GM23338 (cell line): Measurements from ENCODE around the gene ADCY6. TPM values are rescaled to one million over a fixed set of nuclear protein-coding genes. Genes with fewer than 3 reads are reported as not detected.

Experiments
- ATAC-seq: fragments of 200-7000 bp; cut with Tn5 transposase; 3 replicates; pipeline ENCODE4 v1.9.1; 2020
- DNase-seq: peaks from one replicate; pipeline ENCODE4 v3.0.0-alpha.2; 2015; ENCODE audit warnings: low spot score
- H2AFZ ChIP-seq: fragments of 200-600 bp; sonication (generic); 2 replicates; pipeline ENCODE4 v1.8.0; 2016; ENCODE audit warnings: antibody characterized with exemption, mild to moderate bottlenecking, moderate library complexity
- H3F3A ChIP-seq: fragments of 200-600 bp; sonication (generic); replicated peaks from 2 replicates; pipeline ENCODE4 v1.8.0; 2017; ENCODE audit warnings: antibody characterized with exemption, mixed run types, low read depth
- H3K27ac ChIP-seq: fragments of 200-600 bp; sonication (generic); 2 replicates; pipeline ENCODE4 v1.6.1; 2016; ENCODE audit warnings: low read depth
- H3K27me3 ChIP-seq: fragments of 200-600 bp; sonication (generic); 2 replicates; pipeline ENCODE4 v1.8.0; 2016; ENCODE audit warnings: mild to moderate bottlenecking, mixed run types, moderate library complexity; ENCODE audit not compliant: insufficient read depth
- H3K36me3 ChIP-seq: fragments of 200-600 bp; sonication (generic); 2 replicates; pipeline ENCODE4 v1.8.0; 2016; ENCODE audit warnings: mild to moderate bottlenecking; ENCODE audit not compliant: insufficient read depth
- H3K4me1 ChIP-seq: fragments of 200-600 bp; sonication (generic); 2 replicates; pipeline ENCODE4 v1.8.0; 2016; ENCODE audit warnings: mild to moderate bottlenecking, moderate library complexity; ENCODE audit not compliant: insufficient read depth
- H3K4me2 ChIP-seq: fragments of 200-600 bp; sonication (generic); 2 replicates; pipeline ENCODE4 v1.7.1; 2017; ENCODE audit warnings: mixed run types
- H3K4me3 ChIP-seq: fragments of 200-600 bp; sonication (generic); 2 replicates; pipeline ENCODE4 v1.6.1; 2016; ENCODE audit warnings: mixed run types
- H3K79me2 ChIP-seq: fragments of 200-600 bp; sonication (generic); replicated peaks from 2 replicates; pipeline ENCODE4 v1.8.0; 2017; ENCODE audit warnings: mild to moderate bottlenecking; ENCODE audit not compliant: insufficient read depth
- H3K9me2 ChIP-seq: fragments of 200-600 bp; sonication (generic); 2 replicates; pipeline ENCODE4 v1.8.0; 2017; ENCODE audit not compliant: insufficient read depth
- H4K20me1 ChIP-seq: fragments of 200-600 bp; sonication (generic); replicated peaks from 2 replicates; pipeline ENCODE4 v1.8.0; 2017; ENCODE audit warnings: mild to moderate bottlenecking; ENCODE audit not compliant: insufficient read depth
- H3K27ac Mint-ChIP-seq: 2 replicates; pipeline ENCODE4 v1.8.0; 2020; ENCODE audit warnings: inconsistent platforms, mild to moderate bottlenecking, moderate library complexity, mixed read lengths
- H3K27me3 Mint-ChIP-seq: 3 replicates; pipeline ENCODE4 v1.8.0; 2022; ENCODE audit warnings: low read depth, mild to moderate bottlenecking, moderate library complexity, mixed read lengths, inconsistent platforms; ENCODE audit not compliant: insufficient read depth, poor library complexity
- H3K36me3 Mint-ChIP-seq: 3 replicates; pipeline ENCODE4 v1.8.0; 2021; ENCODE audit warnings: low read depth, mild to moderate bottlenecking, inconsistent platforms, moderate library complexity, mixed read lengths
- H3K4me1 Mint-ChIP-seq: 3 replicates; pipeline ENCODE4 v1.8.0; 2020; ENCODE audit warnings: mild to moderate bottlenecking, inconsistent platforms, mixed read lengths
- H3K4me3 Mint-ChIP-seq: 3 replicates; pipeline ENCODE4 v1.8.0; 2021; ENCODE audit warnings: moderate library complexity, mild to moderate bottlenecking, inconsistent platforms, mixed read lengths
- H3K9me3 Mint-ChIP-seq: 3 replicates; pipeline ENCODE4 v1.8.0; 2020; ENCODE audit warnings: moderate library complexity, mild to moderate bottlenecking, inconsistent platforms, mixed read lengths
- CREB1 ChIP-seq: fragments of 250-450 bp; sonication (Bioruptor Pico); IDR thresholded peaks from 2 replicates; pipeline ENCODE4 v1.5.0; 2020; ENCODE audit warnings: low read depth, mild to moderate bottlenecking, moderate library complexity
- CTCF ChIP-seq, 2 experiments: fragments of 200-600 bp in 1 of 2; sonication (generic) in 1 of 2; conservative IDR thresholded peaks; 2 replicates each; pipeline versions ENCODE4 v1.5.1 to v1.6.1; 2016 to 2017; ENCODE audit warnings: antibody characterized with exemption in 2 of 2, low read depth in 2 of 2, mild to moderate bottlenecking in 2 of 2, moderate library complexity in 1 of 2
- ETS1 ChIP-seq: IDR thresholded peaks from 2 replicates; pipeline ENCODE4 v1.6.1; 2016; ENCODE audit warnings: antibody characterized with exemption
- EZH2 ChIP-seq: fragments of 200-600 bp; sonication (generic); IDR thresholded peaks from one replicate; pipeline ENCODE4 v1.8.0; 2017; ENCODE audit warnings: antibody characterized with exemption, mild to moderate bottlenecking, low read depth; ENCODE audit not compliant: unreplicated experiment
- EZH2phosphoT487 ChIP-seq: fragments of 200-600 bp; sonication (generic); IDR thresholded peaks from one replicate; pipeline ENCODE4 v1.8.1; 2018; ENCODE audit warnings: antibody characterized with exemption; ENCODE audit not compliant: unreplicated experiment
- JUNB ChIP-seq: IDR thresholded peaks from one replicate; pipeline ENCODE4 v1.6.1; 2016; ENCODE audit warnings: antibody characterized with exemption; ENCODE audit not compliant: unreplicated experiment
- NANOG ChIP-seq: IDR thresholded peaks from 2 replicates; pipeline ENCODE4 v1.6.1; 2016; ENCODE audit warnings: antibody characterized with exemption, borderline replicate concordance
- POLR2AphosphoS5 ChIP-seq: IDR thresholded peaks from 2 replicates; pipeline ENCODE4 v1.6.1; 2016; ENCODE audit warnings: antibody characterized with exemption, low read depth
- STAT1 ChIP-seq: IDR thresholded peaks from one replicate; pipeline ENCODE4 v1.6.1; 2016; ENCODE audit warnings: antibody characterized with exemption; ENCODE audit not compliant: unreplicated experiment
- ZNF114 ChIP-seq: fragments of 250-450 bp; sonication (Bioruptor Pico); IDR thresholded peaks from 2 replicates; pipeline ENCODE4 v1.5.0; 2020; ENCODE audit warnings: mild to moderate bottlenecking, moderate library complexity
- ZNF331 ChIP-seq: fragments of 250-450 bp; sonication (Bioruptor Pico); IDR thresholded peaks from 2 replicates; pipeline ENCODE4 v1.5.0; 2020; ENCODE audit warnings: low read depth, mild to moderate bottlenecking, moderate library complexity
- polyA plus RNA-seq: library from polyadenylated mRNA; unstranded; fragments of >200 nt; fragmentation: Nextera tagmentation; extraction: Ambion mirVana; gene quantifications from 2 replicates; pipeline ENCODE4 v1.2.1, GENCODE V29; 2016
- total RNA-seq: library from RNA; depleted of rRNA; stranded (reverse); fragments of >200 nt; shearing (Covaris generic); gene quantifications from 2 replicates; pipeline ENCODE4 v1.2.3, GENCODE V29; 2014
- TF ChIP-seq, protein P1 (sequence below): IDR thresholded peaks from one replicate; pipeline ENCODE4 v1.6.1; 2018; ENCODE audit warnings: antibody characterized with exemption; ENCODE audit not compliant: unreplicated experiment
- TF ChIP-seq, protein P2 (sequence below): fragments of 250-450 bp; sonication (Bioruptor Pico); IDR thresholded peaks from 2 replicates; pipeline ENCODE4 v1.5.0; 2020; ENCODE audit warnings: mild to moderate bottlenecking, moderate library complexity

ADCY6 gene
- total and polyA plus RNA-seq, 2 experiments from 2014 or later, result 1.0 to 16.5 TPM

DNA sequence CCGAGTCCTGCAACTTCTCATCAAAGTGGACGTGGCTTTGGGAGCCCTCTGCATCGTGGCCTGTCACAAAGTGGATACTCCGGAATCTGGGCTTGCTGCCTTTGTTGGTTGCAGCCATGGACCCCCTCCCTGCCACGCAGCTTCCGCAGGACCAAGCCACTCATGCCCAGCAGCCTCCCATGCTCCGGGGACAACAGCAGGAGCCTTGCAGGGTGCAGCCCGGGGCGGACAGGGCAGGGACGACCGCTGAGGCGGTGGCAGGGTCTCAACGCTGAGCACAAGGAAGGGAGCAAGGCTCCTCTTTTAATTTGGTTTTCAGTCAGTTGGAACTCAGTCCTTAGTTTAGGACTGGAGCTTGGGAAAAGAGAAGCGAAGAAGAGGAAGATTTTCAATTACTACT, 12.1 kb upstream of the ADCY6 start:
- Histone ChIP-seq H4K20me1 (no peaks in the 10 kb centered on the region), H3F3A (no peaks in the 10 kb centered on the region), H2AFZ (no peak overlapping the region), H3K4me1 (no peaks in the 10 kb centered on the region), H3K36me3 (no peaks in the 10 kb centered on the region), H3K27ac (no peak overlapping the region), H3K9me2 (no peaks in the 10 kb centered on the region), H3K4me2 (no peak overlapping the region), H3K27me3 (no peaks in the 10 kb centered on the region), H3K4me3 (no peak overlapping the region), H3K79me2 (no peaks in the 10 kb centered on the region)
- no peak for DNase-seq
- TF ChIP-seq EZH2 (no peak), ZNF114 (no peak), NANOG (no peak), ETS1 (no peak), POLR2AphosphoS5 (no peak), STAT1 (no peak), EZH2phosphoT487 (no peak), JUNB (no peak), ZNF331 (CRISPR knock-in tag) (no peak), CREB1 (CRISPR knock-in tag) (no peak), CTCF (conservative IDR thresholded peaks at IDR 0.05; ENCODE audit: low read depth in 2 of 2) (no peak)
- TF ChIP-seq, protein P1, sequence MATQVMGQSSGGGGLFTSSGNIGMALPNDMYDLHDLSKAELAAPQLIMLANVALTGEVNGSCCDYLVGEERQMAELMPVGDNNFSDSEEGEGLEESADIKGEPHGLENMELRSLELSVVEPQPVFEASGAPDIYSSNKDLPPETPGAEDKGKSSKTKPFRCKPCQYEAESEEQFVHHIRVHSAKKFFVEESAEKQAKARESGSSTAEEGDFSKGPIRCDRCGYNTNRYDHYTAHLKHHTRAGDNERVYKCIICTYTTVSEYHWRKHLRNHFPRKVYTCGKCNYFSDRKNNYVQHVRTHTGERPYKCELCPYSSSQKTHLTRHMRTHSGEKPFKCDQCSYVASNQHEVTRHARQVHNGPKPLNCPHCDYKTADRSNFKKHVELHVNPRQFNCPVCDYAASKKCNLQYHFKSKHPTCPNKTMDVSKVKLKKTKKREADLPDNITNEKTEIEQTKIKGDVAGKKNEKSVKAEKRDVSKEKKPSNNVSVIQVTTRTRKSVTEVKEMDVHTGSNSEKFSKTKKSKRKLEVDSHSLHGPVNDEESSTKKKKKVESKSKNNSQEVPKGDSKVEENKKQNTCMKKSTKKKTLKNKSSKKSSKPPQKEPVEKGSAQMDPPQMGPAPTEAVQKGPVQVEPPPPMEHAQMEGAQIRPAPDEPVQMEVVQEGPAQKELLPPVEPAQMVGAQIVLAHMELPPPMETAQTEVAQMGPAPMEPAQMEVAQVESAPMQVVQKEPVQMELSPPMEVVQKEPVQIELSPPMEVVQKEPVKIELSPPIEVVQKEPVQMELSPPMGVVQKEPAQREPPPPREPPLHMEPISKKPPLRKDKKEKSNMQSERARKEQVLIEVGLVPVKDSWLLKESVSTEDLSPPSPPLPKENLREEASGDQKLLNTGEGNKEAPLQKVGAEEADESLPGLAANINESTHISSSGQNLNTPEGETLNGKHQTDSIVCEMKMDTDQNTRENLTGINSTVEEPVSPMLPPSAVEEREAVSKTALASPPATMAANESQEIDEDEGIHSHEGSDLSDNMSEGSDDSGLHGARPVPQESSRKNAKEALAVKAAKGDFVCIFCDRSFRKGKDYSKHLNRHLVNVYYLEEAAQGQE, result no peak
- TF ChIP-seq, protein P2, sequence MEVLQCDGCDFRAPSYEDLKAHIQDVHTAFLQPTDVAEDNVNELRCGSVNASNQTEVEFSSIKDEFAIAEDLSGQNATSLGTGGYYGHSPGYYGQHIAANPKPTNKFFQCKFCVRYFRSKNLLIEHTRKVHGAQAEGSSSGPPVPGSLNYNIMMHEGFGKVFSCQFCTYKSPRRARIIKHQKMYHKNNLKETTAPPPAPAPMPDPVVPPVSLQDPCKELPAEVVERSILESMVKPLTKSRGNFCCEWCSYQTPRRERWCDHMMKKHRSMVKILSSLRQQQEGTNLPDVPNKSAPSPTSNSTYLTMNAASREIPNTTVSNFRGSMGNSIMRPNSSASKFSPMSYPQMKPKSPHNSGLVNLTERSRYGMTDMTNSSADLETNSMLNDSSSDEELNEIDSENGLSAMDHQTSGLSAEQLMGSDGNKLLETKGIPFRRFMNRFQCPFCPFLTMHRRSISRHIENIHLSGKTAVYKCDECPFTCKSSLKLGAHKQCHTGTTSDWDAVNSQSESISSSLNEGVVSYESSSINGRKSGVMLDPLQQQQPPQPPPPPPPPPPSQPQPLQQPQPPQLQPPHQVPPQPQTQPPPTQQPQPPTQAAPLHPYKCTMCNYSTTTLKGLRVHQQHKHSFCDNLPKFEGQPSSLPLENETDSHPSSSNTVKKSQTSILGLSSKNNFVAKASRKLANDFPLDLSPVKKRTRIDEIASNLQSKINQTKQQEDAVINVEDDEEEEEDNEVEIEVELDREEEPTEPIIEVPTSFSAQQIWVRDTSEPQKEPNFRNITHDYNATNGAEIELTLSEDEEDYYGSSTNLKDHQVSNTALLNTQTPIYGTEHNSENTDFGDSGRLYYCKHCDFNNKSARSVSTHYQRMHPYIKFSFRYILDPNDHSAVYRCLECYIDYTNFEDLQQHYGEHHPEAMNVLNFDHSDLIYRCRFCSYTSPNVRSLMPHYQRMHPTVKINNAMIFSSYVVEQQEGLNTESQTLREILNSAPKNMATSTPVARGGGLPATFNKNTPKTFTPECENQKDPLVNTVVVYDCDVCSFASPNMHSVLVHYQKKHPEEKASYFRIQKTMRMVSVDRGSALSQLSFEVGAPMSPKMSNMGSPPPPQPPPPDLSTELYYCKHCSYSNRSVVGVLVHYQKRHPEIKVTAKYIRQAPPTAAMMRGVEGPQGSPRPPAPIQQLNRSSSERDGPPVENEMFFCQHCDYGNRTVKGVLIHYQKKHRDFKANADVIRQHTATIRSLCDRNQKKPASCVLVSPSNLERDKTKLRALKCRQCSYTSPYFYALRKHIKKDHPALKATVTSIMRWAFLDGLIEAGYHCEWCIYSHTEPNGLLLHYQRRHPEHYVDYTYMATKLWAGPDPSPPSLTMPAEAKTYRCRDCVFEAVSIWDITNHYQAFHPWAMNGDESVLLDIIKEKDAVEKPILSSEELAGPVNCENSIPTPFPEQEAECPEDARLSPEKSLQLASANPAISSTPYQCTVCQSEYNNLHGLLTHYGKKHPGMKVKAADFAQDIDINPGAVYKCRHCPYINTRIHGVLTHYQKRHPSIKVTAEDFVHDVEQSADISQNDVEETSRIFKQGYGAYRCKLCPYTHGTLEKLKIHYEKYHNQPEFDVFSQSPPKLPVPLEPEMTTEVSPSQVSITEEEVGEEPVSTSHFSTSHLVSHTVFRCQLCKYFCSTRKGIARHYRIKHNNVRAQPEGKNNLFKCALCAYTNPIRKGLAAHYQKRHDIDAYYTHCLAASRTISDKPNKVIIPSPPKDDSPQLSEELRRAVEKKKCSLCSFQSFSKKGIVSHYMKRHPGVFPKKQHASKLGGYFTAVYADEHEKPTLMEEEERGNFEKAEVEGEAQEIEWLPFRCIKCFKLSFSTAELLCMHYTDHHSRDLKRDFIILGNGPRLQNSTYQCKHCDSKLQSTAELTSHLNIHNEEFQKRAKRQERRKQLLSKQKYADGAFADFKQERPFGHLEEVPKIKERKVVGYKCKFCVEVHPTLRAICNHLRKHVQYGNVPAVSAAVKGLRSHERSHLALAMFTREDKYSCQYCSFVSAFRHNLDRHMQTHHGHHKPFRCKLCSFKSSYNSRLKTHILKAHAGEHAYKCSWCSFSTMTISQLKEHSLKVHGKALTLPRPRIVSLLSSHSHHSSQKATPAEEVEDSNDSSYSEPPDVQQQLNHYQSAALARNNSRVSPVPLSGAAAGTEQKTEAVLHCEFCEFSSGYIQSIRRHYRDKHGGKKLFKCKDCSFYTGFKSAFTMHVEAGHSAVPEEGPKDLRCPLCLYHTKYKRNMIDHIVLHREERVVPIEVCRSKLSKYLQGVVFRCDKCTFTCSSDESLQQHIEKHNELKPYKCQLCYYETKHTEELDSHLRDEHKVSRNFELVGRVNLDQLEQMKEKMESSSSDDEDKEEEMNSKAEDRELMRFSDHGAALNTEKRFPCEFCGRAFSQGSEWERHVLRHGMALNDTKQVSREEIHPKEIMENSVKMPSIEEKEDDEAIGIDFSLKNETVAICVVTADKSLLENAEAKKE, result no peak
- Mint-ChIP-seq H3K36me3 (no peaks in the 10 kb centered on the region), H3K27ac (no peak overlapping the region), H3K4me3 (no peak overlapping the region), H3K27me3 (peaks cover 11% of the 10 kb centered on the region), H3K9me3 (no peaks in the 10 kb centered on the region), H3K4me1 (peaks cover 5% of the 10 kb centered on the region; the same call in 2 of the 3 replicates)
- ATAC-seq, result no peak
